Measurements from ENCODE around the gene NEDD8.

Gene NEDD8

GRCh38 chr14:24232121-24232644 is at the start of gene NEDD8:
NEDD8 (minus strand) TSS chr14:24232367; CDS start chr14:24232267, 100 bp downstream.
- DNase-seq, result peak; percentile 98

DNA sequence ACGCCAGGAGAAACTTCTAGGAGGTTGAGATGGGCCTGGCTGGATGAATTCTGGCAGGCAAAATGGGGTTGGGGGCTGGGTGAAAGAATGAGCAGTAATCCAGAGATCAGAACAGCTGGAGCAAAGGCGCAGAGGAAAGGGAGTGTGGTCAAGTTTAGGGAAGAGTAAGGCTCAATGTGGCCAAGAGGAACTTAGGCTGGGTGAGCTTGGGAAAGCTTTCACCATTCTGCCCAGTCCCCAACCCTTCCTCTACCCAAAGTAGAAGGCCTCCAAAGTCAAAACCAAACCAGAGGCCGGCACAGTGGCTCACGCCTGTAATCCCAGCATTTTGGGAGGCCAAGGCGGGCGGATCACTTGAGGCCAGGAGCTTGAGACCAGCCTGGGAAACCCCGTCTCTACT is 49.5 kb upstream of the NEDD8 start:
- no peak for DNase-seq

DNA sequence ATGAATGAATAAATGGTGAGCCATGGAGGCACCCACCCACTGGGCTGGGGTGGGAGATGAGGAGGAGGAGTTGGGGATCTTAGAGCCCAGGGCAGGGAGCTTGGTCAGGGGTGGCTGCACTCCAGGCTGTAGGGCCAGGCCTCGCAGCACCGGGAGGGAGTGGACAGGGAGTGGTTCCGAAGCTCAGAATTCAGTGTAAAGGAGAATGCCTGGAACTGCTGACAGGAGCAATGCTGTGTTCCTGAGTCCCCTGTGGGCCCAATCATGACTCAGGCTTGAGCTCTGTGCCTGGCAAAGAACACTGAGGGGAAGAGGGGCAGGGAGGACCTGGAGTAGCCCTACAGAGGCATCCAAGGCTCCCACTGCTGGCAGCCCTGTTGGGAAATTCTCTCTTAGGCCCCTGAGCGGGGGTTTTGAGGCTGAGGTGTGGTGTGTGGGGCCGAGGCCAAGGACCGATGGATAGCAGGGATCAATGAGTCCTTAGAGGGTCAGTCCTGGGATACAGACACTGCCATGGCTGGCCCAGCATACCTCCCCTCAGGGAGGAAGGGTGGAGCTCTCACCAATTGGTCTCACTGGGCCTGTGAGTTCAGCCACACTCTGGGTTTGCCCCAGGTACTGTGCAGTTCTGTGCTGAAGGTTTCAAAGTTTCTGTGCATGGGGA is 48.8 kb upstream of the NEDD8 start:
- DNase-seq, result no peak

DNA sequence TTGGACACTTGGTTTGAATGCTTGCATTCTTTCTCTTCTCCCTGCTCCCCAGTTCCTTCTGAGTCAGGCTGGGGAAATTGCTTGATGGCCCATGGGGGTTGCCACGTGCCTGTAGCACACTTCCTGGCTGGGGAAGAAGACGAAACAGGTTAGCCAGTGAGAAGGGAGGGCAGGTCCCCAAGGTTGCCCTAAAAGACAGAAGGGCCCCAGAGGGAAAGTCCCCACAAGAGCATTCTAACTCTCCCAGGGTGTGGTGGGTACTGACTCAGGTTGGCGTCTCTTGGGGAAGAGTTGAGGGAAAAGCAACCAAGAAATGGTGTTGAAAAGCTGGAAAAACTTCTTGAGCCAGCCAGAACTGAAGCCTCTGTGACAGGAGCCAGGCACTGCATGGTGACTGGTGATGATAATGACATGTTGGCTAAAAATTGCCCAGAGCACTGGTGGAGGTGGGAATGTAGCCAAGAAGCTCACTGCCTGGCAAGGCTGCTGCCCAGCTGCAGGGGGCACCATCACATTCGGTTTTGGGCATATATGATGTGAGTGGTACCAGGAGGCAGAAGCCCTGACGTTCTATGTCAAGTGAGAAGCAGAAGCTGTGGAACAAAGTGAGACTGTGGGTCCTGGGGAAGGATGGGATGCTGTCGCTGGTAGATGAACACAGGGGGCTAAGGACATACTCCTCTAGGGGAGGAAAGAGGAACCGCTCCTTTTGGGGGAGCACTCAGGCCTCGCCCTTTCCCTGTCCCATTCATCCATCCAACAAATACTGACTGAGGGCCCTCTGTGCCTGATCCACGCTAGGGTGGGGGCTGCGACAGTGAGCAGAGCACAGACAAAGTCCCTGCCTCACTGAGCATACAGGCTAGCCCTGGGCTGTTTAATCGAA is 47.4 kb upstream of the NEDD8 start:
- DNase-seq, result peak; percentile 78

DNA sequence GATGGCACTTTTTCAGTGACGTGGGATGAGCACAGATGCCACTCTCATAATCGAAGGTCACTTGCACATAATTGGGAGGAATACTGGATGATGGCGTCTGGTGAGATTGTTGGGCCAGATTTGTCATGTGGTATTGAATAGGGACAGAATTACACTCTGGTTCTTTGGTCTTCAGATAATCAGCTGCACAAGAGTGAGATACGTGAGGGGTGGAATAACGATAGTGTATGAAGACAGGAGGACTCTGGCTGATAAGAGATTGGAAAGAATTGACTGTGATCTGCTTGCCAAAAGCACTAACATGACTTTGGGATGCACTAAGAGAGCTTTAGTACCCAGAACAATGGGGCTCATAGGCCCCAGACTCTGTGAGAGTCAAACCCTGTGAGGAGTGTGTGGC is 46.3 kb upstream of the NEDD8 start:
- DNase-seq, result no peak

DNA sequence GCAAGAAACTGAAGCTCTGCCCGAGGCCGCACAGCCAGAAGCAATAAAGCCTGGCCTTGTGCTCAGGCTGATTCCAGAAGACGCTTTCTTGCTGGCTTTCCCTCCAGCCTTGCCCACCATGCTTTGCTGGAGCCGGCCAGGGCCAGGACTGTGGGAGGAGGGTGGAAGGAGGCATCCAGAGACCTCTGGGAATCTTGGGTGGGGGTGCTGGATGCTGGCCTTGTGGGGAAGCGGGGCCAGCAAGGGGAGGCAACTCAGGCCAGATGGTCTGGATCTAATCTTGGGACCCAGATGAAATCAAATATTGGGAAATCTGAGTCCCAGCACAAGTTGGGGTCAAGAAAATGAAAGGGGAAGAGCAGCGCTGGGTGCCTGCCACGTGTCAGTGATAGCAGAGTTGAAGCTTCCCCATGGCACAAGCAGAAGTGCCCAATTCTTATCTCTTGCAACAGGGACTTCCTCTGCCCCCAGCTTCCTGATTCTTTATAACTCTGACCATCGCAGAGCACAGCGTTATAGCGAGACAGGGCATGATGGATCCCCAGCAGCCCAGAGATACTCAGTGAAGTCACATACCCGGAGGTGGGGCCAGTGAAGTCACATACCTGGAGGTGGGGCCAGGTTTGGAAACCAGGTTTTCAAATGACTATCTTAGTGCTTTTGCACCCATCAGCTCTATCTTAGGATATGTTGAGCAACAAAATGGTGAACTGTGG is 45.6 kb upstream of the NEDD8 start:
- no peak for DNase-seq

DNA sequence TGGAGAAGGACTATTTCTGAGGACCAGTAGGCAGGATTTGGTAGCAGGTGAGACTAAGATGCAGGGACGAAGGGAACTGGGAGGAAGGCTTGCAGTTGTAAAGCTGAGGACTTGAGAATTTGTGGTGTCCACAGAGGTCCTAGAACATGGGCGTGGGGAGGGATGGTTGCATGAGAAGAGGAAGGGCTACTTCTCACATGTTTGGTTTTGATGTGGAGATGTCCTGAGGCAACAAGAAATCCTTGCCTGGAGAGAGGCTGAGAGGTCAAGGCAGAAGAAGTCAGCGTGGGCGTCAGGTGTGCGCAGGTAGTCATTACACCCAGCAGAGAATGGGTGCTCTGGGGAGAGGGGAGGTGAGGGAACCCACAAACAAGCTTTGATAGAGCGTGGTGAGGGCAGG is 44.9 kb upstream of the NEDD8 start:
- DNase-seq, result no peak

GRCh38 chr14:24274101-24274543 is 42.0 kb upstream of the NEDD8 start:
- peak; percentile 12 for DNase-seq

- DNase-seq, result no peak
These were observed 41.3 kb upstream of the NEDD8 start for GRCh38 chr14:24273422-24273998.

DNA sequence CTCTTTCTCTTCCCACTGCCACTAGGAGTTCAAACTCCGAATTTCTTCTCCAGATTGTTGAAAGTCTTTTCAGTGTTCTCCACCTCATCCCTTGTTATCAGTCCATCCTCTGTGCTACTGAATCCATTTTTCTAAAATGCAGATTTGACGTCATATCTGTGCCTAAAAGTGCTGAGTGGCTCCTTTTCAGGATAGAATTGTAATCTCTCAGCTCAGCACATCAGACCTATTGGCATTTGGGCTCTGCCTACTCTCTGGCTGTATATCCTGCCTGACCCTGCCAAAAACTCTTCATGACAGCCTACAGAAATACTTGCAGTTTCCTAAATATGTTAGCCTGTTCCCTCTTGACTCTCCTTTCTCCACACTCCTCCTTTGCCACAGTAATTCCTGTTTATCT is 40.3 kb upstream of the NEDD8 start:
- DNase-seq, result no peak

GRCh38 chr14:24271834-24272263 is 39.7 kb upstream of the NEDD8 start:
- DNase-seq, result no peak

- peak; percentile 86 for DNase-seq
These were observed 39.1 kb upstream of the NEDD8 start, which contains the start of gene RABGGTA for GRCh38 chr14:24271134-24271833. RABGGTA (minus strand) TSS chr14:24271597; CDS start chr14:24271115, 482 bp downstream.

DNA sequence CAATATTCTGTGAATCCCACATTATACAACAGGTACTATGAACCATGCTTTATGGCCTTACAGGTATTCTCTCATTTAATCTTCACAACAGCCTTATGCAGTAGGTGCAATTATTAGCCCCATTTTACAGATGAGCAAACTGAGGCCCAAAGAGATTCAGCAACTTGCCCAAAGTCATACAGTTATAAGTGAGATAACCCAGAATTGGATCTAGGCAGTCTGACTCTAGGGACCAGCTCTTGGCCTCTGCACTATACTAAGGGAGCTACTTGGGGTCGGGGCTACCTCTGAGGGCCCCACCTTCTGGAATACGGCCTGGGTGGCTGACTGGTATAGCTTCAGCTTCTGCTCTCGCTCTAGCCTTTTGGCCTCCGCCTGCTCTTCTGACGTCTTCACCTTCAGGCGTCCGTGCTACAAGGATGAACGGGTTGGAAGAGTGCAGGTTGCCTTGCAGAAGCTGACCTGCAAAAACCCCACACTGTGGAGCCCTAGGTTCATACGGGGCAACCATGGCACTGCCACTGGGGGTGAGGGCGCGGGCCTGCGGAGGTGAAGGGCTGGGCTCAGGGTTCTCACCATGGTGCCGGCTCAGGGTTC is 38.5 kb upstream of the NEDD8 start:
- no peak for DNase-seq

GRCh38 chr14:24269910-24270536 is 37.9 kb upstream of the NEDD8 start:
- no peak for DNase-seq

GRCh38 chr14:24269368-24269767 is 37.2 kb upstream of the NEDD8 start:
- no peak for DNase-seq

- DNase-seq, result no peak
These were observed 36.1 kb upstream of the NEDD8 start for GRCh38 chr14:24268225-24268624.

DNA sequence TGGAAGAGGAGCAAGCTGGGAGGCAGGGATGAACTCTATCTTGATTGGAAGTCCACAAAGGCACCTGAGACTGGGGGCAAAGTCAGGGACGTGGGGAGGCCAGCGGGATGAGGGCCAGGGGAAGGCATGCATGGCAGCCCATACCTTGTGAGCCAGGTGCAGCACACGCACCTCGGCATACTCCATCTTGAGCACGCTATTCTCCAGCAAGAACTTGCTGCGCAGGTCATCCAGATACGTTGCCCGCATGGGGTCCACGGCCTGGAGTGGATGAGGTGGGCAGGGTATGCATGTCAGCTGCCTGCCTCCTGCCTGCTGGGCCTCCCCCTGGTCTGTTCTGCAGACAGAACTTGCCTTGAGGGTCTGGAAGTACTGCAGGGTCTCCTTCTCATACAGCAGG is 35.3 kb upstream of the NEDD8 start:
- DNase-seq, result no peak

GRCh38 chr14:24266344-24267244 is 34.4 kb upstream of the NEDD8 start:
- DNase-seq, result no peak

- no peak for DNase-seq
These were observed 32.1 kb upstream of the NEDD8 start for GRCh38 chr14:24264298-24264697.

- no peak for DNase-seq
These were observed 31.7 kb upstream of the NEDD8 start for GRCh38 chr14:24263848-24264247.
